ENCODE measurements around the gene PAX5.

PAX5 gene

DNA sequence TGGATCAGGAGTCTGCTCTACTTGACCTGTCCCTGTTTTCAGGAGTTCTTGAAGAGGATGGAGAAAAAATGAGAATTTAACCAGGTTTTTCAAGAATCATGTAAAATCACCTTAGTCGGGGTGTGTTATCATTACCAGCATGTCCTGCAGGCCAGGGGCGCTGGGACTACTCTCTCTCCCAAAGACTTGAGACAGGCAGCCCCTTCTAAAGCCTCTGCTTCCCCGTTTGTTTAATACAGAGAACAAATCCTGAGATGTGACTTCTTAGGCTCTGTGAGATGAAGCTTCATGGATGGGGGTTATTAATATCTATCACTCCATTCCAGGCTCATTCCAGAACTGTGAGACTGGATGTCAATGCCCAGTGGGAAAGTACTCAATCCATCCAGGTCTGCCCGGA is 3.0 kb downstream of the PAX5 start:
- peaks cover 98% of the 10 kb centered on the region for H3K79me2 ChIP-seq (ENCODE audit: control insufficient read depth, low read length)
- no peaks in the 10 kb centered on the region for H3K9me3 ChIP-seq (ENCODE audit: control insufficient read depth, insufficient read depth, low read length)
- H3K27ac ChIP-seq (ENCODE audit: low read depth, low read length), result peak overlapping the region; percentile 98
- H3F3A ChIP-seq (ENCODE audit: control insufficient read depth, insufficient read depth), result peaks cover 53% of the 10 kb centered on the region
- H3K4me2 ChIP-seq (ENCODE audit: low read length), result peak overlapping the region; percentile 98
- peaks cover 79% of the 10 kb centered on the region for H3K36me3 ChIP-seq (ENCODE audit: control insufficient read depth, low read length)
- H3K27me3 ChIP-seq (ENCODE audit: control insufficient read depth, low read length), result no peaks in the 10 kb centered on the region
- TF ChIP-seq, protein P1, sequence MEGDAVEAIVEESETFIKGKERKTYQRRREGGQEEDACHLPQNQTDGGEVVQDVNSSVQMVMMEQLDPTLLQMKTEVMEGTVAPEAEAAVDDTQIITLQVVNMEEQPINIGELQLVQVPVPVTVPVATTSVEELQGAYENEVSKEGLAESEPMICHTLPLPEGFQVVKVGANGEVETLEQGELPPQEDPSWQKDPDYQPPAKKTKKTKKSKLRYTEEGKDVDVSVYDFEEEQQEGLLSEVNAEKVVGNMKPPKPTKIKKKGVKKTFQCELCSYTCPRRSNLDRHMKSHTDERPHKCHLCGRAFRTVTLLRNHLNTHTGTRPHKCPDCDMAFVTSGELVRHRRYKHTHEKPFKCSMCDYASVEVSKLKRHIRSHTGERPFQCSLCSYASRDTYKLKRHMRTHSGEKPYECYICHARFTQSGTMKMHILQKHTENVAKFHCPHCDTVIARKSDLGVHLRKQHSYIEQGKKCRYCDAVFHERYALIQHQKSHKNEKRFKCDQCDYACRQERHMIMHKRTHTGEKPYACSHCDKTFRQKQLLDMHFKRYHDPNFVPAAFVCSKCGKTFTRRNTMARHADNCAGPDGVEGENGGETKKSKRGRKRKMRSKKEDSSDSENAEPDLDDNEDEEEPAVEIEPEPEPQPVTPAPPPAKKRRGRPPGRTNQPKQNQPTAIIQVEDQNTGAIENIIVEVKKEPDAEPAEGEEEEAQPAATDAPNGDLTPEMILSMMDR (IDR thresholded peaks at IDR 0.05; ENCODE audit: low read depth, low read length, poor library complexity, severe bottlenecking), result no peak
- no peak for TF ChIP-seq EZH2phosphoT487 (IDR thresholded peaks at IDR 0.05; ENCODE audit: borderline replicate concordance, low read length)
- H3K4me3 ChIP-seq (ENCODE audit: low read length), result peak overlapping the region; percentile 87
- peaks cover 51% of the 10 kb centered on the region for H3K4me1 ChIP-seq (ENCODE audit: control insufficient read depth, low read length)
- H3K9me2 ChIP-seq (replicated peaks; ENCODE audit: control insufficient read depth, low read length), result no peaks in the 10 kb centered on the region
- peaks cover 6% of the 10 kb centered on the region; the same call in 1 of the 2 replicates for H4K20me1 ChIP-seq (ENCODE audit: control insufficient read depth, insufficient read depth, low read depth, low read length)

DNA sequence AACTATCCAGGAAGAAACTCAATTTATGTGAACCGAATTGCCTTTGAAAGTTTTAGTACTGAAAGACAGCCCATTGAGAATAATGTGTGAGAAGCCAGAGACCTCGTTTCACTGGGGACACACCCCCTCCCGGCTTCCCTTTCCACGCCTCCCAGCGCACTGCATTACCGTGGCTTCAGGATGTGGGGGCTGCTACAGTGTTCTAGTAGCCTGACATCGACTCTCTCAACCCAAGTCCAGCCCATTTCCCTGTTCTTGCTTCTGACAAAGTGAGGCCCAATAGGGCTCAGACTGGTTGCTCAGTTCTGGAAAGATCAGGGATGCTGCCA is 3.5 kb downstream of the PAX5 start:
- Histone ChIP-seq H3K79me2 (ENCODE audit: control insufficient read depth, low read length) (peaks cover 98% of the 10 kb centered on the region), H3K4me2 (ENCODE audit: low read length) (peak overlapping the region; percentile 98), H3K9me3 (ENCODE audit: control insufficient read depth, insufficient read depth, low read length) (no peaks in the 10 kb centered on the region), H3K27me3 (ENCODE audit: control insufficient read depth, low read length) (no peaks in the 10 kb centered on the region), H3K4me3 (ENCODE audit: low read length) (peak overlapping the region; percentile 87), H3K9me2 (replicated peaks; ENCODE audit: control insufficient read depth, low read length) (no peaks in the 10 kb centered on the region), H3K27ac (ENCODE audit: low read depth, low read length) (peak overlapping the region; percentile 98), H3F3A (ENCODE audit: control insufficient read depth, insufficient read depth) (peaks cover 49% of the 10 kb centered on the region), H3K36me3 (ENCODE audit: control insufficient read depth, low read length) (peaks cover 81% of the 10 kb centered on the region), H4K20me1 (ENCODE audit: control insufficient read depth, insufficient read depth, low read depth, low read length) (peaks cover 10% of the 10 kb centered on the region; the same call in 1 of the 2 replicates), H3K4me1 (ENCODE audit: control insufficient read depth, low read length) (peaks cover 47% of the 10 kb centered on the region)
- no peak for TF ChIP-seq EZH2phosphoT487 (IDR thresholded peaks at IDR 0.05; ENCODE audit: borderline replicate concordance, low read length)
- TF ChIP-seq, protein P1 (IDR thresholded peaks at IDR 0.05; ENCODE audit: low read depth, low read length, poor library complexity, severe bottlenecking), result no peak

DNA sequence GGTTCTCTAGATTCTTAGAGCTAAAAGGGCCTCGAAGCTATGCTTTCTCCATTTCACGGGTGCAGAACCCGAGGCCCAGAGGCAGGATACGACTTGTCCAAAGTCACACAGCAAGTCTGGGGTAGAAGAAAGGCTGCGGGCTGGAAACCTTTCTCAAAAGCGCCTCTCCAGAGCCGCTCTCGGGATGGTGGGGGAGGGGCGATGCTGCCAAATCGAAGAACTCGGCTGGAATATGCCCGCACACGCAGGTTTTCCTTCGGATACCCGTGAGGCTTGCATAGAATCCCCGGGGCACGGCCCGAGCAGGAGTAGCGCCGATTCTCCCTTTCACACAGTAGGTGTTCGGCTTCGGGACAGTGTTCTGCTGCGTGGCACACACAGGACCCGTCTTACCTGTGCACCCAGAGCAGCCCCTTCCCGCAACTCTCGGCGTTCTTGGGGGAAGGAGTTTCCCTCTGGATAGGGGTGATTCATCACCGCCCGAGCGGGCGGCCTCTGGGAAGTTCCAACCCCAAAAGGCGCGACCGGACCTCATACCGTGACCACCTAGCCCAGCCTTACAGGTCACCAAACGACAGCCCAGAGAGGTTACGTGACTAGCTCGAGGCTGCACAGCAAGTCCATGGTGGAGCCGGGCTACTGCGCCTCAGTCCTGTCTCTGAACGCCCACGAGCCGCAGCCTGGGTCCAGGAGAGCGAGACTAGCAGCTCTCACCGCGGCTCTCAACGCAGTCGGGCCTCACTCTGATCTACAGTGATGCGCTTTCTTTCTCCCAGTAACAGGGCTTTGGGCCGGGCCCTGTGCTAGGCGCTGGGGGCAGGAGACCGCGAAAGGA is 4.1 kb downstream of the PAX5 start:
- peaks cover 48% of the 10 kb centered on the region for H3F3A ChIP-seq (ENCODE audit: control insufficient read depth, insufficient read depth)
- TF ChIP-seq, protein P1 (IDR thresholded peaks at IDR 0.05; ENCODE audit: low read depth, low read length, poor library complexity, severe bottlenecking), result no peak
- TF ChIP-seq EZH2phosphoT487 (IDR thresholded peaks at IDR 0.05; ENCODE audit: borderline replicate concordance, low read length), result no peak
- peak overlapping the region; percentile 87 for H3K4me3 ChIP-seq (ENCODE audit: low read length)
- peaks cover 43% of the 10 kb centered on the region for H3K4me1 ChIP-seq (ENCODE audit: control insufficient read depth, low read length)
- no peaks in the 10 kb centered on the region for H3K9me2 ChIP-seq (replicated peaks; ENCODE audit: control insufficient read depth, low read length)
- H3K36me3 ChIP-seq (ENCODE audit: control insufficient read depth, low read length), result peaks cover 87% of the 10 kb centered on the region
- H4K20me1 ChIP-seq (ENCODE audit: control insufficient read depth, insufficient read depth, low read depth, low read length), result peaks cover 16% of the 10 kb centered on the region; the same call in 1 of the 2 replicates
- H3K9me3 ChIP-seq (ENCODE audit: control insufficient read depth, insufficient read depth, low read length), result no peaks in the 10 kb centered on the region
- peaks cover 98% of the 10 kb centered on the region for H3K79me2 ChIP-seq (ENCODE audit: control insufficient read depth, low read length)
- peak overlapping the region; percentile 98 for H3K27ac ChIP-seq (ENCODE audit: low read depth, low read length)
- H3K27me3 ChIP-seq (ENCODE audit: control insufficient read depth, low read length), result no peaks in the 10 kb centered on the region
- peak overlapping the region; percentile 98 for H3K4me2 ChIP-seq (ENCODE audit: low read length)

Measured in DOHH2 (cell line).